ENCODE measurements around the gene MAGI2. TPM values are rescaled to one million over a fixed set of nuclear protein-coding genes. Genes with fewer than 3 reads are reported as not detected.
"Not testable (repeated sequence)": the region's sequence is repeated elsewhere in the genome, so short reads cannot be mapped to it uniquely, and the experiment has no call there.

MAGI2 gene
- total RNA-seq, 4 donors from 2014 or later = 0.98 to 4.8 (median 2.5) TPM

DNA sequence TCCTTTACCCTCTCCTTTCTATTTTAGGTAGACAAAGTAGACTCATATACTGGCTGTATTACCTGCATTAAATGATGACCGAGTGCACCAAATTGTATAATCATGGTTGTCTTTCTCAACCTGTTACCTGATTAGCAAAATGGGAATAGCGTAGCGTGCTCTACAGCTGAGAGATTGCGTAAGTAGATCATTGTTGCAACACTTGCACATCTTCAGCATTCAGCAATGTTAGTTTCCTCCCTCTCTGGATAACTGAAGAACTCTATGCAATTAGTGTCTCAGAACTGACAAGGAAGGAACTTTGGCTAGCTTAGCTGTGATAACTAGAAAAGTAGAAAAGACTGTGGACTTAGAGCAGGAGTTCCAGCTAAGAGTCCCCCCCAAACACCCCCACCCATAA is 867.5 kb downstream of the MAGI2 start:
- H3K4me3 ChIP-seq = no peak overlapping the region
- no peak overlapping the region for H3K27ac ChIP-seq
- no peaks in the 10 kb centered on the region for H3K9me3 ChIP-seq
- no peak for DNase-seq (ENCODE audit: low spot score in 2 of 2)
- H3K36me3 ChIP-seq = no peaks in the 10 kb centered on the region
- H3K4me1 ChIP-seq = no peaks in the 10 kb centered on the region
- no peaks in the 10 kb centered on the region for H3K27me3 ChIP-seq
- TF ChIP-seq, protein P1, sequence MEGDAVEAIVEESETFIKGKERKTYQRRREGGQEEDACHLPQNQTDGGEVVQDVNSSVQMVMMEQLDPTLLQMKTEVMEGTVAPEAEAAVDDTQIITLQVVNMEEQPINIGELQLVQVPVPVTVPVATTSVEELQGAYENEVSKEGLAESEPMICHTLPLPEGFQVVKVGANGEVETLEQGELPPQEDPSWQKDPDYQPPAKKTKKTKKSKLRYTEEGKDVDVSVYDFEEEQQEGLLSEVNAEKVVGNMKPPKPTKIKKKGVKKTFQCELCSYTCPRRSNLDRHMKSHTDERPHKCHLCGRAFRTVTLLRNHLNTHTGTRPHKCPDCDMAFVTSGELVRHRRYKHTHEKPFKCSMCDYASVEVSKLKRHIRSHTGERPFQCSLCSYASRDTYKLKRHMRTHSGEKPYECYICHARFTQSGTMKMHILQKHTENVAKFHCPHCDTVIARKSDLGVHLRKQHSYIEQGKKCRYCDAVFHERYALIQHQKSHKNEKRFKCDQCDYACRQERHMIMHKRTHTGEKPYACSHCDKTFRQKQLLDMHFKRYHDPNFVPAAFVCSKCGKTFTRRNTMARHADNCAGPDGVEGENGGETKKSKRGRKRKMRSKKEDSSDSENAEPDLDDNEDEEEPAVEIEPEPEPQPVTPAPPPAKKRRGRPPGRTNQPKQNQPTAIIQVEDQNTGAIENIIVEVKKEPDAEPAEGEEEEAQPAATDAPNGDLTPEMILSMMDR (IDR thresholded peaks at IDR 0.05) = no peak
- TF ChIP-seq EP300 (IDR thresholded peaks at IDR 0.05) (no peak), POLR2A (IDR thresholded peaks at IDR 0.05) (no peak), POLR2AphosphoS5 (IDR thresholded peaks at IDR 0.05) (no peak)
- 79% methylated on average over 4 of the region's 4 CpGs for WGBS

DNA sequence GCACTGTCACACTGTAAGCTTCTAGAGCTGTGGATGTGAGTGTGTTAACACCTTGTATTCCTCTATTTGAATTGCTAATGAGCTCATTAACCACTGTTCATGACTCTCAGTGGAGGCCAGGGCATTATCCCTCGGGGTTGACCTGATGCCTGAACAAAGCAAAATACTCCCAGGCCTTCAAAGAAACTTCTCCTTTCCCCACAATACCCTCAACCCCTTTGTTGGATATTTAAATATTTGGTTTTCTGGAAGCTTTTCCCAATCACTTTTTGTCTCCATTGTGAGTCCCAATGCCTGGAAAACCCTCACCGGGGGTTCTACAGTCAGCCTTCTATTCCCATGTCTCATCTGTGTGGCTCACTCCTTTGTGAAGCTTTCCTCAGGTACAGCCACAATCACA is 874.8 kb downstream of the MAGI2 start:
- TF ChIP-seq POLR2A (IDR thresholded peaks at IDR 0.05) = no peak
- TF ChIP-seq, protein P1 (IDR thresholded peaks at IDR 0.05) = no peak
- TF ChIP-seq EP300 (IDR thresholded peaks at IDR 0.05) = no peak
- TF ChIP-seq POLR2AphosphoS5 (IDR thresholded peaks at IDR 0.05) = no peak
- Histone ChIP-seq H3K9me3 (no peaks in the 10 kb centered on the region), H3K27ac (no peak overlapping the region), H3K4me1 (no peaks in the 10 kb centered on the region), H3K4me3 (no peak overlapping the region), H3K36me3 (no peaks in the 10 kb centered on the region), H3K27me3 (no peaks in the 10 kb centered on the region)
- 38% methylated on average over 2 of the region's 2 CpGs for WGBS
- DNase-seq (ENCODE audit: low spot score in 2 of 2) = no peak

DNA sequence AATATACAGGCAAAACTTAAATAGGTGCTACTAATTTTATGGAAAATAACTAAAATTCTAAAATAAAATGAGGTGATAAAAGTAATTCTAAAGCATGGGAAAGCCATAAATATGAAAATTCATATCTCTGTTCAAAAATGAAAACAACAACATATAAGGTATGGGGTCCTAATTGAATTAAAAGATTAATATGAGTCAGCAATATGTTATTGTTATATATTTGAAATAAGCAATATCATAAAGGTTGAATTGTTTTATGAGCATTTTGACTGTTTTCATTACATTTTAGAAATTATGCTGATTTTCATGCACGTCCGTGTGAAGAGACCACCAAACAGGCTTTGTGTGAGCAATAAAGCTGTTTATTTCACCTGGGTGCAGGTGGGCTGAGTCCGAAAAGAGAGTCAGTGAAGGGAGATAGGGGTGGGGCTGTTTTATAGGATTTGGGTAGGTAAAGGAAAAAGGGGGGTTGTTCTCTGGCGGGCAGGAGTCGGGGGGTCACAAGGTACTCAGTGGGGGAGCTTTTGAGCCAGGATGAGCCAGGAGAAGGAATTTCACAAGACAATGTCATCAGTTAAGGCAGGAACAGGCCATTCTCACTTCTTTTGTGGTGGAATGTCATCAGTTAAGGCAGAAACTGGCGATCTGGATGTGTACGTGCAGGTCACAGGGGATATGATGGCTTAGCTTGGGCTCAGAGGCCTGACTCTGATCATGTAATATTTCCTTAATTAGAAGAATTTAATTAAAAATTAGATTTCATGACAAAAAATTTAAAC is 876.1 kb downstream of the MAGI2 start:
- not testable (repeated sequence) for H3K27ac ChIP-seq; DNase-seq (ENCODE audit: low spot score in 2 of 2); H3K9me3 ChIP-seq; H3K27me3 ChIP-seq; H3K4me1 ChIP-seq; H3K4me3 ChIP-seq; H3K36me3 ChIP-seq
- WGBS = 75% methylated on average over 7 of the region's 7 CpGs

DNA sequence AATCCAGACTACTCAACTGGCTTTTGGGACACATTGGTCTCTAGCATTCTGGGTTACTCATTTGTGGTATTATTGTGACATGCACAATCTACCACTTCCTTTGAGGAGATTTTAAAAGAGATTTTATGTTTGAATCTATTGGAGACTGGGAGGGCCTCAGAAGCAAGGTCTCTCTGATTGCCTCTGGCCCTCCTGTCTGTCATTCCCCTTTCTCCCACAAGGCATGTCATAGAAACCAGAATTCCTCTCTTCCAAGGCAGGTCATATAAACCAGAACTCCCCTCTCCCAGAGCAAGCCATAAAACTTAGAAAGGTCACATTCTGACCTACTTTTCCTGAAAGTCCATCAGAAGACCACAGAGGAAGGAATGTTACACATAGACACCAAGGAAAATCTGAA is 877.2 kb downstream of the MAGI2 start:
- Histone ChIP-seq H3K27me3 (no peaks in the 10 kb centered on the region), H3K27ac (no peak overlapping the region), H3K9me3 (no peaks in the 10 kb centered on the region), H3K4me1 (no peaks in the 10 kb centered on the region), H3K36me3 (no peaks in the 10 kb centered on the region), H3K4me3 (no peak overlapping the region)
- DNase-seq (ENCODE audit: low spot score in 2 of 2) = no peak
- TF ChIP-seq, protein P1 (IDR thresholded peaks at IDR 0.05) = no peak
- TF ChIP-seq EP300 (IDR thresholded peaks at IDR 0.05) (no peak), POLR2AphosphoS5 (IDR thresholded peaks at IDR 0.05) (no peak), POLR2A (IDR thresholded peaks at IDR 0.05) (no peak)

DNA sequence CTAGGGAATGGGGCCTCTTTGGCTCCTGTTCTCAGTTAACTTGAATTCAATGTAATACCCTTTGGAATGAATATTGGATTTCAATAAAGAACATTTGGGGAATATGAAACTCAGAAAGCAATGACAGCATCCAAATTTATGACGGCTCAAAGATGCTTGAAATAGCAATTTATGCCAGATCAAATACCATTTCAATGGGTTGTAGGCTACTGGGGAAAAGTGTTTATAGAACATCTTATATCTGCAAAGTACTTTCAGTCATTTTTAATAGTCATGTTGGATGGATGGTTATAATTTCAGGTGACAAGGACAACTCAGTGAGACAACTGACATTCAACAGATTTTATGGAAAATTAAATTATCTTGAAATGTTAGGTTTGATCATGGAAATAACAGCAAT is 882.2 kb downstream of the MAGI2 start:
- no peak overlapping the region for H3K27ac ChIP-seq
- DNase-seq (ENCODE audit: low spot score in 2 of 2) = no peak
- no peaks in the 10 kb centered on the region for H3K27me3 ChIP-seq
- TF ChIP-seq, protein P1 (IDR thresholded peaks at IDR 0.05) = no peak
- TF ChIP-seq POLR2A (IDR thresholded peaks at IDR 0.05) (no peak), POLR2AphosphoS5 (IDR thresholded peaks at IDR 0.05) (no peak), EP300 (IDR thresholded peaks at IDR 0.05) (no peak)
- H3K4me1 ChIP-seq = no peaks in the 10 kb centered on the region
- no peaks in the 10 kb centered on the region for H3K36me3 ChIP-seq
- H3K4me3 ChIP-seq = no peak overlapping the region
- WGBS = 35% methylated on average over 1 of the region's 1 CpG
- no peaks in the 10 kb centered on the region for H3K9me3 ChIP-seq

DNA sequence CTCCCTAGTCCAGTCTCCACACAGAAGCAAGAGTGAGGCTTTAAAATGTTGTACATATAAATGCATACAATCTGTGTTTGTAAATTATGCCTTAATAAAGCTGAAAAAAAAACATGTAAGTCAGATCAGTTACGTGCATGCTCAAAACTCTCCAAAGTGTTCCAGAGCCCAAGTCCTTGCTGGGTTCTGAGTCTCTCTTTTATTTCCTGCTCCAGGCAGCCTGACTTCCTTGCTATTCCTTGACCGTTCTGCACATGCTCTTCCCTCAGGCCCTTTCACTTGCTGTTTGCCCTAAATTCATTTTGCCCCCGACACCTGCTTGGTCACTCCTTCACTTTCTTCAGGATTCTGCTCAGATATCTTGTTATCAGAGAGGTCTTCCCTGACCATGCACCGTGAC is 884.8 kb downstream of the MAGI2 start:
- no peak for DNase-seq (ENCODE audit: low spot score in 2 of 2)
- H3K9me3 ChIP-seq = no peaks in the 10 kb centered on the region
- H3K4me3 ChIP-seq = no peak overlapping the region
- no peaks in the 10 kb centered on the region for H3K4me1 ChIP-seq
- TF ChIP-seq EP300 (IDR thresholded peaks at IDR 0.05) = no peak
- no peak for TF ChIP-seq POLR2AphosphoS5 (IDR thresholded peaks at IDR 0.05)
- TF ChIP-seq, protein P1 (IDR thresholded peaks at IDR 0.05) = no peak
- no peak for TF ChIP-seq POLR2A (IDR thresholded peaks at IDR 0.05)
- H3K36me3 ChIP-seq = no peaks in the 10 kb centered on the region
- no peak overlapping the region for H3K27ac ChIP-seq
- H3K27me3 ChIP-seq = no peaks in the 10 kb centered on the region
- 73% methylated on average over 4 of the region's 4 CpGs for WGBS

Data from suprapubic skin (tissue), 4 donors.